T-helper 17 cell (primary cell): ENCODE results near the gene CRADD. TPM values are rescaled to one million over a fixed set of nuclear protein-coding genes. Genes with fewer than 3 reads are reported as not detected.
"Not testable (repeated sequence)": the region's sequence is repeated elsewhere in the genome, so short reads cannot be mapped to it uniquely, and the experiment has no call there.

ENCODE experiments used
- ATAC-seq: fragments of 150-1000 bp; cut with Tn5 transposase; 2 replicates; pipeline ENCODE4 v1.10.0; 2021; ENCODE audit warnings: mild to moderate bottlenecking, moderate library complexity
- DNase-seq, 3 donors: peaks; one replicate each; pipeline versions ENCODE4 v3.0.0 to v3.0.0-alpha.2; 2020 to 2021
- H3K9me3 ChIP-seq: one replicate; pipeline ENCODE4 v1.7.0; 2013; ENCODE audit warnings: low read length, mild to moderate bottlenecking; ENCODE audit not compliant: control insufficient read depth, poor library complexity, severe bottlenecking
- H3K27ac Mint-ChIP-seq: one replicate; pipeline ENCODE4 v1.8.0; 2022; ENCODE audit warnings: mild to moderate bottlenecking, moderate library complexity, mixed read lengths
- H3K27me3 Mint-ChIP-seq: one replicate; pipeline ENCODE4 v1.8.0; 2022; ENCODE audit warnings: mixed read lengths
- H3K36me3 Mint-ChIP-seq: one replicate; pipeline ENCODE4 v1.8.0; 2022; ENCODE audit warnings: low read depth, mixed read lengths
- H3K4me1 Mint-ChIP-seq: one replicate; pipeline ENCODE4 v1.8.0; 2022; ENCODE audit warnings: mild to moderate bottlenecking, mixed read lengths
- H3K4me3 Mint-ChIP-seq: one replicate; pipeline ENCODE4 v1.8.0; 2022; ENCODE audit warnings: mild to moderate bottlenecking, moderate library complexity, mixed read lengths
- total RNA-seq, 4 donors: library from RNA in 2 of 4; stranded (reverse) in 2 of 4; gene quantifications; one replicate each; pipeline ENCODE4 v1.2.3 and lab custom pipeline; 2022 to 2026

Gene CRADD
- total RNA-seq, 2 donors from 2014 or later: 13.0 to 14.4 TPM

GRCh38 chr12:93766371-93766770 lies 89.2 kb downstream of the CRADD start:
- DNase-seq: no peak
- H3K36me3 Mint-ChIP-seq: no peaks in the 10 kb centered on the region
- peak overlapping the region; percentile 86 for H3K27ac Mint-ChIP-seq
- peaks cover 38% of the 10 kb centered on the region for H3K4me1 Mint-ChIP-seq
- no peaks in the 10 kb centered on the region for H3K9me3 ChIP-seq
- no peaks in the 10 kb centered on the region for H3K27me3 Mint-ChIP-seq
- no peak overlapping the region for H3K4me3 Mint-ChIP-seq
- no peak for ATAC-seq

- H3K4me3 Mint-ChIP-seq: peak overlapping the region; percentile 90
- no peaks in the 10 kb centered on the region for H3K36me3 Mint-ChIP-seq
- peaks cover 38% of the 10 kb centered on the region for H3K4me1 Mint-ChIP-seq
- ATAC-seq: peak; percentile 85
- no peaks in the 10 kb centered on the region for H3K27me3 Mint-ChIP-seq
- H3K27ac Mint-ChIP-seq: peak overlapping the region; percentile 86
- peak in 1 of 3 donors; percentile 20 for DNase-seq
- no peaks in the 10 kb centered on the region for H3K9me3 ChIP-seq
These were observed 89.8 kb downstream of the CRADD start for GRCh38 chr12:93766796-93767523.

DNA sequence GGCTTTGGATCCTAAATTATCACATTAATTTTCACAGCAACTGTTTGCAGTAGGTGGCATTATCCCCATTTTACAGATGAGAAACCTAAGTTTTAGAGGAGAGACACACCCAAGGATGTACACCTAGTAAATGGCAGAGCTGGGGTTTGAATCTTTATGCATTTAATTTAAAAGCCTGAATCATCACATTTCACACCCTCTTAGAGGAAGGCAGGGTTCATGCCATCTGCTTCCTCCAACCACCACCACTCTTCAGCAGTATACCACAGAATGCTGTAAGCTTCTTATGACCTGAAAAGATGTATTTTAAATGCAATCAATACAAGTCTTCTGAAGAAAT lies 90.3 kb downstream of the CRADD start:
- H3K9me3 ChIP-seq: no peaks in the 10 kb centered on the region
- DNase-seq: no peak
- Mint-ChIP-seq H3K27ac (peak overlapping the region; percentile 86), H3K4me1 (peaks cover 40% of the 10 kb centered on the region), H3K36me3 (no peaks in the 10 kb centered on the region), H3K27me3 (no peaks in the 10 kb centered on the region), H3K4me3 (peak overlapping the region; percentile 90)
- ATAC-seq: peak; percentile 71

DNA sequence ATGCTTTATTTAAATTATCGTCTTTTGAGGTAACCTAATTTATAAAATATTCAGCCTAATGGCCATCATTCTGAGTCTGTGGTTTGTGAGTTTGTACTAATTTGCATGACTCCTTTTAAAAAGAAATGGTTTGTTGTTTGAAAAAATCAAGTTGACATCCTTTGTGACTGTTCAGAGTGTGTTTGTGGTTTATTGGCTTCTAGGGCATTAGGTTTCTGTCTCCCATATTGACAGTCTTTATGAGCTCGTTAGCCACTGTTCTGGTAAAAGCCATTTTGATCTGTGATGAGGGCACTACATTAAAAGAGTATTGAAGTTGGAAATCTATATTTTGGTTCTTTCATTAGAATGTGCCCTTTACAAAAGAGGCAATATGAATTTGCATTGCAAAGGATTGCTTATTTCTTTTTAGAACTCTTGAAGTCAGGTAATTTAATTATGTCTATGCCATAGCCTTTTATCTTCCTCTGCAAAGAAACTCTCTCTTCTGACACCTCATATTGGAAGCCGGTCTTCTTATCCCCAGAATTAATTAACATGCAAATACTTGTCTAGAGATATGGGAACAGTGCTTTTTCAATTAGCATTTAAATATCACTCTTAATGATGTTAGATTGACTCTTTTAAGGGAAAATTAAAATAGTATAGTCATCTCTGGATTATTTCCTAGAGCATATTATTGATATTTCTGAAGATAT lies 95.0 kb downstream of the CRADD start:
- Mint-ChIP-seq H3K36me3 (peaks cover 2% of the 10 kb centered on the region), H3K4me3 (peak overlapping the region; percentile 5), H3K27ac (peak overlapping the region; percentile 80), H3K4me1 (peaks cover 32% of the 10 kb centered on the region), H3K27me3 (no peaks in the 10 kb centered on the region)
- H3K9me3 ChIP-seq: peaks cover 3% of the 10 kb centered on the region
- ATAC-seq: no peak
- DNase-seq: no peak

DNA sequence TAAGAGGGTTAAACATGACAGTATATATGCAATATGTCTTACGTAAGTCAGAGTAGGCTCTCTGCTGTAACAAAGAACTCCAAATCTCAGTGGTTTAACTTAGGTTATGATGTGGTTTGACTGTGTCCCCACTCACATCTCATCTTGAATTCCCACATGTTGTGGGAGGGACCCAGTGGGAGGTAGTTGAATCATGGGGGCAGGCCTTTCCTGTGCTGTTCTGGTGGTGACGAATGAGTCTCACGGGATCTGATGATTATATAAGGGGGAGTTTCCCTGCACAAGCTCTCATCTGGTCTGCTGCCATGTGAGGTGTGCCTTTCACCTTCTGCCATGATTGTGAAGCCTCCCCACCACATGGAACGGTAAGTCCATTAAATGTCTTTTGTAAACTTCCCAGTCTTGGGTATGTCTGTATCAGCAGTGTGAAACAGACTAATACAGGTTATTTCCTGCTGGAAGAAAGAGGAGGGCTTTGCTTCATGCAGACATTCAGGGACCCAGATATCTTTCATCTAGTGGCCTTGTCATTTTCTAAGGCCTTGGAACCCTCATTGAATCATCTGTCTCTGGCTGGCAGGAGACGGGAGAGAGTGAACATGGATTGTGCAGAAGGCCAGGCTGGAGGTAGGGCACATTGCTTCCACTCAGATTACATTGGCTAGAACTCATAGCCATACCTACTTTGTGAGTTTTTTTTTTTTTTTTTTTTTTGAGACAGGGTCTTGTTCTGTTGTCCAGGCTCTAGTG lies 96.1 kb downstream of the CRADD start:
- peak in 2 of 3 donors; percentile 21 to 23 for DNase-seq
- peak; percentile 87 for ATAC-seq
- peak overlapping the region; percentile 47 for H3K4me3 Mint-ChIP-seq
- peak overlapping the region; percentile 80 for H3K27ac Mint-ChIP-seq
- H3K9me3 ChIP-seq: peaks cover 3% of the 10 kb centered on the region
- peaks cover 2% of the 10 kb centered on the region for H3K36me3 Mint-ChIP-seq
- peaks cover 22% of the 10 kb centered on the region for H3K4me1 Mint-ChIP-seq
- no peaks in the 10 kb centered on the region for H3K27me3 Mint-ChIP-seq

- ATAC-seq (no peak), DNase-seq (no peak)
- Mint-ChIP-seq H3K27ac (no peak overlapping the region), H3K4me1 (peaks cover 25% of the 10 kb centered on the region), H3K27me3 (no peaks in the 10 kb centered on the region), H3K4me3 (no peak overlapping the region), H3K36me3 (peaks cover 2% of the 10 kb centered on the region)
- peaks cover 3% of the 10 kb centered on the region for H3K9me3 ChIP-seq
These were observed 99.4 kb downstream of the CRADD start for GRCh38 chr12:93776581-93777018.

DNA sequence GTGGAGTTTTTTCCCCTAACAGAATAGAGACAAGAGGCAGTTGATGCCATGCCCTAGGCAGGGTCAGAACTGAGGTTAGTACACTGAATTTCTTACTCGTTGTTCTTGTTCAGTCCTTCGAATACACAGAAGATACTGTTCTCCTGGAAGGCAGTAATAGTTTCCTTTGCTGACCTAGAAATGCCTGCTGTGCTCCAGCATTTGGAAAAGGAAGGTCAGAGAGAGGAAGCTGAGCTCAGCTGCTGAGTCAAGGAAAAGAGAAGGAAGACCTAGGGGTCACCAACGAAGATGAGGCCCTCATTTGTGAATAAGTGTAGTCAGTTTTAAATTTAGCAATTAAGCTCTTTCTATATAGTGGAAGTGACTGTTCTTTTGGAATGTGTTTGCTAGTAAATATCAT lies 100.1 kb downstream of the CRADD start:
- Mint-ChIP-seq H3K4me1 (peaks cover 19% of the 10 kb centered on the region), H3K4me3 (no peak overlapping the region), H3K36me3 (peaks cover 2% of the 10 kb centered on the region), H3K27me3 (no peaks in the 10 kb centered on the region), H3K27ac (no peak overlapping the region)
- H3K9me3 ChIP-seq: peaks cover 3% of the 10 kb centered on the region
- no peak for DNase-seq
- ATAC-seq: no peak

GRCh38 chr12:93778306-93778705 lies 101.1 kb downstream of the CRADD start:
- DNase-seq: no peak
- peak overlapping the region; percentile 34 for H3K27ac Mint-ChIP-seq
- no peaks in the 10 kb centered on the region for H3K27me3 Mint-ChIP-seq
- peaks cover 2% of the 10 kb centered on the region for H3K36me3 Mint-ChIP-seq
- peaks cover 3% of the 10 kb centered on the region for H3K9me3 ChIP-seq
- no peak overlapping the region for H3K4me3 Mint-ChIP-seq
- no peak for ATAC-seq
- peaks cover 15% of the 10 kb centered on the region for H3K4me1 Mint-ChIP-seq

GRCh38 chr12:93778766-93779165 lies 101.6 kb downstream of the CRADD start:
- H3K36me3 Mint-ChIP-seq: peaks cover 2% of the 10 kb centered on the region
- H3K27ac Mint-ChIP-seq: peak overlapping the region; percentile 34
- no peaks in the 10 kb centered on the region for H3K27me3 Mint-ChIP-seq
- no peak overlapping the region for H3K4me3 Mint-ChIP-seq
- DNase-seq: no peak
- peaks cover 15% of the 10 kb centered on the region for H3K4me1 Mint-ChIP-seq
- no peak for ATAC-seq
- peaks cover 2% of the 10 kb centered on the region for H3K9me3 ChIP-seq

GRCh38 chr12:93780101-93780641 lies 103.0 kb downstream of the CRADD start:
- Mint-ChIP-seq H3K4me1 (peaks cover 22% of the 10 kb centered on the region), H3K27me3 (no peaks in the 10 kb centered on the region), H3K27ac (no peak overlapping the region), H3K36me3 (peaks cover 2% of the 10 kb centered on the region), H3K4me3 (no peak overlapping the region)
- DNase-seq (no peak), ATAC-seq (no peak)
- no peaks in the 10 kb centered on the region for H3K9me3 ChIP-seq

DNA sequence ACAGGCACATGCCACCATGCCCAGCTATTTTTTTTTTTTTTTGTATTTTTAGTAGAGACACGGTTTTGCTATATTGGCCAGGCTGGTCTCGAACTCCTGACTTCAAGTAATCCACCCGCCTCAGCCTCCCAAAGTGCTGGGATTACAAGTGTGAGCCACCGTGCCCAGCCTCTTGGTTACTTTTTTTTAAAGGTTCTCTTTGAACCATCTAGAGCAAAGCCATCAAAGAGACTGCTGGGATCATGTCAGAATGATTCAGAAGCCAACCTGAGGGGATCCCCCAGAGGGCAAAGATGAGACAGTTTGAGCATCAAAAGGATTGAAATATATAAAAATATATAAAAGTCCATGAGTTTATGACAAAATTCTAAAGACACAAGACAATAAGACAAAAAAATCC lies 103.7 kb downstream of the CRADD start:
- not testable (repeated sequence) for H3K4me3 Mint-ChIP-seq, H3K27ac Mint-ChIP-seq, H3K36me3 Mint-ChIP-seq, DNase-seq, H3K9me3 ChIP-seq, H3K27me3 Mint-ChIP-seq
- H3K4me1 Mint-ChIP-seq: peaks cover 26% of the 10 kb centered on the region
- ATAC-seq: peak; percentile 45

GRCh38 chr12:93781961-93782360 lies 104.8 kb downstream of the CRADD start:
- not testable (repeated sequence) for H3K9me3 ChIP-seq, H3K4me3 Mint-ChIP-seq, H3K36me3 Mint-ChIP-seq, ATAC-seq, H3K27me3 Mint-ChIP-seq, DNase-seq, H3K27ac Mint-ChIP-seq
- peaks cover 23% of the 10 kb centered on the region for H3K4me1 Mint-ChIP-seq

DNA sequence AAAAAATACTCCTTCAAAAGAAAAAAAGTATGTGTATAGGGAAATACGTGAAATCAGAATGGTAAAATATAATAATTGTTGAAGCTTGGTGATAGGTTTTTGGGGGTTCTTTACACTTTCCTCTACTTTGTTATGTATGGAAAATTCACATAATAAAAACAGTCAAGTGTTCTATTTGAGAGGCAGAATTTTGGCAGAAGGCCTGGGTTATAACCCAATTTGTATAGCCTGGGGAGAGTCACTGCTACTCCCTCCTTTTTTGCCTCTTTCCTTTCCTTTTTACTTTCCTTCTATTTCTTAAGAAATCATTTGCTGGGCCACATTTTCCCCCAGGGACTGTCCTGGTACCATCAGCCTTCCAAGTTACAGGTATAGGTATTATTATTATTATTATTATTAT lies 105.7 kb downstream of the CRADD start:
- Mint-ChIP-seq H3K4me3 (no peak overlapping the region), H3K27ac (peak overlapping the region; percentile 37), H3K36me3 (no peaks in the 10 kb centered on the region), H3K4me1 (peaks cover 25% of the 10 kb centered on the region), H3K27me3 (no peaks in the 10 kb centered on the region)
- DNase-seq (no peak), ATAC-seq (no peak)
- no peaks in the 10 kb centered on the region for H3K9me3 ChIP-seq
